GM23248 (cell line): ENCODE data around the gene RAB13. TPM values are rescaled to one million over a fixed set of nuclear protein-coding genes. Genes with fewer than 3 reads are reported as not detected.

ENCODE experiments used
- DNase-seq: peaks from one replicate; pipeline ENCODE4 v3.0.0-alpha.2; 2015
- H2AFZ ChIP-seq: fragments of 200-600 bp; sonication (generic); 2 replicates; pipeline ENCODE4 v1.6.1; 2016; ENCODE audit warnings: antibody characterized with exemption
- H3F3A ChIP-seq: fragments of 200-600 bp; sonication (generic); 2 replicates; pipeline ENCODE4 v1.6.1; 2016; ENCODE audit warnings: mild to moderate bottlenecking, antibody characterized with exemption, mixed run types; ENCODE audit not compliant: insufficient read depth
- H3K27ac ChIP-seq: fragments of 200-600 bp; sonication (generic); 2 replicates; pipeline ENCODE4 v1.5.1; 2016; ENCODE audit warnings: mild to moderate bottlenecking
- H3K27me3 ChIP-seq: fragments of 200-600 bp; sonication (generic); replicated peaks from 2 replicates; pipeline ENCODE4 v1.6.1; 2016; ENCODE audit warnings: mild to moderate bottlenecking; ENCODE audit not compliant: insufficient read depth
- H3K36me3 ChIP-seq: fragments of 200-600 bp; sonication (generic); 2 replicates; pipeline ENCODE4 v1.6.1; 2016; ENCODE audit warnings: low read depth, mild to moderate bottlenecking
- H3K4me1 ChIP-seq: fragments of 200-600 bp; sonication (generic); 2 replicates; pipeline ENCODE4 v1.6.1; 2016; ENCODE audit warnings: mild to moderate bottlenecking; ENCODE audit not compliant: insufficient read depth
- H3K4me2 ChIP-seq: fragments of 200-600 bp; sonication (generic); one replicate; pipeline ENCODE4 v1.6.1; 2016; ENCODE audit warnings: mild to moderate bottlenecking; ENCODE audit not compliant: unreplicated experiment
- H3K4me3 ChIP-seq: fragments of 200-600 bp; sonication (generic); 2 replicates; pipeline ENCODE4 v1.5.1; 2016; ENCODE audit warnings: mild to moderate bottlenecking
- H3K79me2 ChIP-seq: fragments of 200-600 bp; sonication (generic); 2 replicates; pipeline ENCODE4 v1.6.1; 2016; ENCODE audit warnings: mild to moderate bottlenecking; ENCODE audit not compliant: insufficient read depth
- H3K9ac ChIP-seq: fragments of 200-600 bp; sonication (generic); 2 replicates; pipeline ENCODE4 v1.6.1; 2016; ENCODE audit warnings: mild to moderate bottlenecking
- H3K9me2 ChIP-seq: fragments of 200-600 bp; sonication (generic); 2 replicates; pipeline ENCODE4 v1.6.1; 2016; ENCODE audit warnings: mixed run types, mild to moderate bottlenecking, moderate library complexity; ENCODE audit not compliant: insufficient read depth
- H3K9me3 ChIP-seq: fragments of 200-600 bp; sonication (generic); one replicate; pipeline ENCODE4 v1.6.1; 2017; ENCODE audit warnings: low read depth
- H4K20me1 ChIP-seq: fragments of 200-600 bp; sonication (generic); 2 replicates; pipeline ENCODE4 v1.6.0; 2016; ENCODE audit not compliant: insufficient read depth
- EZH2 ChIP-seq: fragments of 200-600 bp; sonication (generic); IDR thresholded peaks from 2 replicates; pipeline ENCODE4 v1.6.1; 2018; ENCODE audit warnings: antibody characterized with exemption, mild to moderate bottlenecking; ENCODE audit not compliant: insufficient read depth, poor library complexity, severe bottlenecking
- EZH2phosphoT487 ChIP-seq: fragments of 200-600 bp; sonication (generic); IDR thresholded peaks from 2 replicates; pipeline ENCODE4 v1.6.1; 2018; ENCODE audit warnings: antibody characterized with exemption, moderate library complexity, mild to moderate bottlenecking, low read depth; ENCODE audit not compliant: insufficient read depth
- WGBS, 2 experiments: methylation state at CpG; one replicate each; pipeline ENCODE4 v1.1.6; 2015 to 2017; ENCODE audit warnings: low lambda C conversion rate in 2 of 2, low coverage in 1 of 2; ENCODE audit errors: missing lambda C conversion rate in 2 of 2; 5-methylcytosine and 5-hydroxymethylcytosine counted together
- in situ Hi-C: fragments of 300-500 bp; cut with MboI; formaldehyde crosslinking; loops from 2 replicates; pipeline ENCODE4 v1.15.0; 2020
- polyA plus RNA-seq: library from polyadenylated mRNA; unstranded; fragments of >200 nt; fragmentation: Nextera tagmentation; extraction: Ambion mirVana; gene quantifications from 2 replicates; pipeline ENCODE4 v1.2.1, GENCODE V29; 2016
- total RNA-seq: library from RNA; depleted of rRNA; stranded (reverse); fragments of >200 nt; shearing (Covaris generic); gene quantifications from 2 replicates; pipeline ENCODE4 v1.2.3, GENCODE V29; 2014

Gene RAB13
- total and polyA plus RNA-seq, 2 experiments from 2014 or later: 29.5 to 137 TPM

DNA sequence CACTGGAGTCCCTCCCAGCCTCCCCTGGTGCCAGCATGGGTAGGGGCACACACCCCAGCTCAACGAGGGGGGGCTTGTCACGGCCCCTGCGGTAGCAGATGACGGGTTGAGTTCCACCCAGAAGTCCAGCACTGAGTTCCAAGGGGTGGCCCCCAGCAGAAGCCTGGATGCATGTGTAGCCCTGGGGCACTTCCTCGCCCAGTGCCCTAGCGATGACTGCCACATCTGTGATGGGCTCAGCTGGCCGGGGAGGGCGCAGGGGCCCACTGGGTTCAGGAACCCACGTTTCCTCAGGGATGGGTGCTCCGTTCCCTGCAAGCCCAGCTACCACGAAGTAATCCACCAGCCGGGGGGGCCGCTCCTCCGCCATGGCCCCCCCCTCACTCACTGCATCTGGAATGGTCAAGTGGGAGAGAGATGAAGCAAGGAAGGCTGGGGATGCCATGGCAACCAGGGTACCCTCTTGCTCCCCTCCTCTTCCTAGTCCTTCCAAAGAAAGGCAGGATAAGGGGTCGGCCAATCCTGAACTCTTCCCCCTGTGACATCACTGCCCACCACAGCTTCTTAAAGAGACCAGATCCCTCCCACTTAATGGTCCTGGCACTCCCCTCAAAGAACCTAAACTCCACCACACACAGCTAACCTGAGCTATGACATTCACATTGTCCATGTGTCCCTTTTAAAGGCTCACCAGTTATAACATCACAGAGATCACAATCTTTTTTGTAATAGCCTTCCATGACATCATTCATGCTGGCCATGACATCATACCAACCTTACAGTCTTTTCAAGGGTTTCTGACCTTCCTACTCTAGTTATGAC lies 41.9 kb downstream of the RAB13 start:
- DNase-seq: peak; percentile 32
- no peak overlapping the region for H3K9ac ChIP-seq
- WGBS, 2 experiments: 84 to 87% methylated on average over 15 of the region's 15 CpGs
- TF ChIP-seq EZH2 (no peak), EZH2phosphoT487 (no peak)
- H3K36me3 ChIP-seq: no peaks in the 10 kb centered on the region
- no peak overlapping the region for H2AFZ ChIP-seq
- H3F3A ChIP-seq: 0 out of 2 replicates have a peak, but pooled peaks cover 6% of the 10 kb centered on the region
- no peak overlapping the region for H3K27ac ChIP-seq
- H3K27me3 ChIP-seq: no peaks in the 10 kb centered on the region
- H3K4me2 ChIP-seq: no peak overlapping the region
- H3K4me3 ChIP-seq: no peak overlapping the region
- peaks cover 3% of the 10 kb centered on the region; the same call in 1 of the 2 replicates for H3K4me1 ChIP-seq
- H4K20me1 ChIP-seq: no peaks in the 10 kb centered on the region
- in situ Hi-C loops: no loop called here
- H3K9me3 ChIP-seq: no peaks in the 10 kb centered on the region
- H3K9me2 ChIP-seq: no peaks in the 10 kb centered on the region
- H3K79me2 ChIP-seq: peaks cover 22% of the 10 kb centered on the region

DNA sequence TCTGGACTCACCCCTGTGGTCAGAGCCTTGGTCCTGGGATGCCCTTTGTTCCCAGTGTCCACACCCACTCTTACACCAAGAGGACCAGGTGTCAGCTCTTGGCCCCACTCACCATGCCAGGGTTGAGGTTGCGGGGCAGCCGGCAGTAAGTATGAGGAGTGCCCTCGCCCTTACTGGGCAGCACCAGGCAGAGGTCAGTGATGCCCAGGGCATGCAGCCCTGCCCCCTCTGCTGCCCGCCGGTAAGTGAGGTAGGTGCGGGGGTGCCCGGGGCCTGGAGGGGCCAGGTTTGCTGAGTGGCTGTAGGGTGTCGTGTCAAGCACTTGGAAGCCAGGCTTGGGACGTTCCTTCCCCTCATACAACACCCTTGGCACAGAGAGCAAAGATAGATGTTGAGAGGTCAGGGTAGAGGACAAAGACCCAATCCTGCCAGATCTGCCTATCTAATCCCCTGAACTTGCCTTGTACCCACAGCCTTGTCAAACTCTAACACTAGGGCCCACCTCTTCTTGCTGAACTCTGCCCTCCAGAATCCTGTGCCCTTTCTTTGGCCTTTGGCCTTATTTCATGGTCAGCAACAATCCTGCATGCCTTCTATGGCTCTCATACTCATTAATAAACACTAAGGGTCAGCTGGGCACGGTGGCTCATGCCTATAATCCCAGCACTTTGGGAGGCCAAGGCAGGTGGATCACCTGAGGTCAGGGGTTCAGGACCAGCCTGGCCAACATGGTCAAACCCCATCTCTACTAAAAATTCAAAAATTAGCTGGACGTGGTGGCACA lies 43.2 kb downstream of the RAB13 start:
- H3K27ac ChIP-seq: no peak overlapping the region
- no peaks in the 10 kb centered on the region for H3K9me3 ChIP-seq
- H3K4me3 ChIP-seq: no peak overlapping the region
- peaks cover 3% of the 10 kb centered on the region; the same call in 1 of the 2 replicates for H3K4me1 ChIP-seq
- H3K27me3 ChIP-seq: no peaks in the 10 kb centered on the region
- 0 out of 2 replicates have a peak, but pooled peaks cover 3% of the 10 kb centered on the region for H3F3A ChIP-seq
- H3K4me2 ChIP-seq: no peak overlapping the region
- WGBS, 2 experiments: 93 to 96% methylated on average over 11 of the region's 11 CpGs
- no peaks in the 10 kb centered on the region for H3K36me3 ChIP-seq
- in situ Hi-C loops: no loop called here
- H3K9ac ChIP-seq: no peak overlapping the region
- H3K9me2 ChIP-seq: no peaks in the 10 kb centered on the region
- H3K79me2 ChIP-seq: peaks cover 22% of the 10 kb centered on the region
- TF ChIP-seq EZH2phosphoT487 (no peak), EZH2 (no peak)
- H2AFZ ChIP-seq: no peak overlapping the region
- DNase-seq: no peak
- H4K20me1 ChIP-seq: no peaks in the 10 kb centered on the region

DNA sequence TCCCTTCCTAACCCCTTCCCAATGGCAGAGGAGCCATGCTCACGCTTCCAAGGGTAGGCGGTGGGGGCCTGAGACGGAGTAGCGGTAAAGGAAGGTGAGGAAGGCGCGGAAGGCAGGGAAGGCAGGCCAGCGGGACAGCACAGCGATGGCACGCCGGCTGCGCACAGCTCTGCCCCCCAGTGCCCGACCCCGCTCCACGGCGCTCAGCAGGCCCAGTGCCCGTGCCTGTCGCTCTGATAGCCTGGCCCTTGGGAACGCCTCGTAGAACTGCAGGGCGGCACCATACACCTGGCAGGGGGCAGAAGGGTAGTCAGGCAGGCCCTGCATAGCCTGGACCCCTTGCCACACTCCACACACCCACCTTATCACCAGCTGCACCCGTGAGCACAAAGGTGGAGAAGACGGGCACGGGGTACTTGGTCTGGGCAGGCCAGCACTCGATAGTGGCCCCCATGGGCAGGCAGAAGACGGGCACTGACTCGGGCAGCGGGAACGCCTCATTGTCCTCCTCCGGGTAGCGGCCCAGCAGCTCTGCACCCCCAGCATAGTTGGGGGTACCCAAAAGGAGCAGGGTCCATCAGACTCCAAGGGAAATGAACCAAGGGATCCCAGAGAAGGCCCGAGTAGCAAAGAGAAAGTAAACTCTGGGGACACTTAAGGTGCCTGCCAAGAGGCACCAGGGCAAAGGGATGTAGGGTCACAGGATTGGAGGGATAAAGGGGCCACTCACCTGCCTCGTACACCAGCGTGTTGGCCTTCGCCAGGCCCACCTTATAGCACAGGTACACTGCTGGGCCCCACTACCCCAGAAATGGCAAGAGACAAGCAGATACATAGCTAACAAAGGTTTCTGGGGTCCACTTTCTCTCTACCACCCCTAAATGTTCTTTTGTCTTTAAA lies 44.1 kb downstream of the RAB13 start:
- no peaks in the 10 kb centered on the region for H3F3A ChIP-seq
- peaks cover 22% of the 10 kb centered on the region for H3K79me2 ChIP-seq
- TF ChIP-seq EZH2phosphoT487: no peak
- no peak for TF ChIP-seq EZH2
- H3K4me1 ChIP-seq: peaks cover 3% of the 10 kb centered on the region; the same call in 1 of the 2 replicates
- H3K9me3 ChIP-seq: no peaks in the 10 kb centered on the region
- H3K27me3 ChIP-seq: no peaks in the 10 kb centered on the region
- no peaks in the 10 kb centered on the region; the same call in 1 of the 2 replicates for H3K36me3 ChIP-seq
- no peak for DNase-seq
- no peaks in the 10 kb centered on the region for H4K20me1 ChIP-seq
- in situ Hi-C loops: no loop called here
- H3K9ac ChIP-seq: no peak overlapping the region
- H3K4me2 ChIP-seq: no peak overlapping the region
- H3K9me2 ChIP-seq: no peaks in the 10 kb centered on the region
- no peak overlapping the region for H3K27ac ChIP-seq
- no peak overlapping the region for H2AFZ ChIP-seq
- WGBS, 2 experiments: 93 to 94% methylated on average over 30 to 34 of the region's 34 CpGs
- H3K4me3 ChIP-seq: no peak overlapping the region

GRCh38 chr1:153940756-153941155 lies 45.4 kb downstream of the RAB13 start:
- no peak for DNase-seq
- no peak for TF ChIP-seq EZH2phosphoT487
- TF ChIP-seq EZH2: no peak
- in situ Hi-C loops: no loop called here
- no peak overlapping the region for H3K9ac ChIP-seq
- H3K79me2 ChIP-seq: peaks cover 22% of the 10 kb centered on the region
- no peaks in the 10 kb centered on the region for H3K27me3 ChIP-seq
- no peaks in the 10 kb centered on the region for H4K20me1 ChIP-seq
- no peaks in the 10 kb centered on the region for H3F3A ChIP-seq
- H3K27ac ChIP-seq: no peak overlapping the region
- H3K9me3 ChIP-seq: no peaks in the 10 kb centered on the region
- H3K4me1 ChIP-seq: peaks cover 3% of the 10 kb centered on the region; the same call in 1 of the 2 replicates
- WGBS, 2 experiments: 76 to 95% methylated on average over 3 to 8 of the region's 8 CpGs
- no peaks in the 10 kb centered on the region; the same call in 1 of the 2 replicates for H3K36me3 ChIP-seq
- no peaks in the 10 kb centered on the region for H3K9me2 ChIP-seq
- no peak overlapping the region for H3K4me3 ChIP-seq
- no peak overlapping the region for H3K4me2 ChIP-seq
- H2AFZ ChIP-seq: no peak overlapping the region
